HG03135 (cell line): ENCODE results near the gene UBN1.

Source experiments
- ATAC-seq: cut with Tn5 transposase; IDR thresholded peaks from one replicate; pipeline ENCODE4 v1.9.1; 2021; ENCODE audit warnings: mild to moderate bottlenecking, moderate library complexity; ENCODE audit not compliant: unreplicated experiment

The UBN1 gene

GRCh38 chr16:4859900-4860255, 12.6 kb downstream of the UBN1 start:
- ATAC-seq, result no peak

- no peak for ATAC-seq
Measured at GRCh38 chr16:4860727-4861342, 13.6 kb downstream of the UBN1 start.

- ATAC-seq, result no peak
Measured at GRCh38 chr16:4862639-4863038, 15.4 kb downstream of the UBN1 start.

- no peak for ATAC-seq
Measured at GRCh38 chr16:4864728-4865127, 17.4 kb downstream of the UBN1 start.

GRCh38 chr16:4865231-4865860, 18.1 kb downstream of the UBN1 start:
- ATAC-seq, result no peak

GRCh38 chr16:4866586-4866985, 19.3 kb downstream of the UBN1 start:
- no peak for ATAC-seq

- ATAC-seq, result no peak
Measured at GRCh38 chr16:4868026-4868425, 20.7 kb downstream of the UBN1 start.

GRCh38 chr16:4868535-4868934, 21.3 kb downstream of the UBN1 start:
- no peak for ATAC-seq

- no peak for ATAC-seq
Measured at GRCh38 chr16:4869147-4869805, 22.0 kb downstream of the UBN1 start.

GRCh38 chr16:4870138-4870671, 22.9 kb downstream of the UBN1 start:
- no peak for ATAC-seq

- ATAC-seq, result no peak
Measured at GRCh38 chr16:4871071-4871470, 23.8 kb downstream of the UBN1 start.

GRCh38 chr16:4873091-4873490, 25.8 kb downstream of the UBN1 start:
- no peak for ATAC-seq

GRCh38 chr16:4874666-4875065, 27.4 kb downstream of the UBN1 start:
- ATAC-seq, result no peak

- no peak for ATAC-seq
Measured at GRCh38 chr16:4876646-4877379, 29.5 kb downstream of the UBN1 start.

GRCh38 chr16:4877380-4877685, 30.1 kb downstream of the UBN1 start:
- no peak for ATAC-seq

- no peak for ATAC-seq
Measured at GRCh38 chr16:4879049-4879448, 31.8 kb downstream of the UBN1 start.

- no peak for ATAC-seq
Measured at GRCh38 chr16:4880006-4880580, 32.8 kb downstream of the UBN1 start.

GRCh38 chr16:4882000-4882632, 34.8 kb downstream of the UBN1 start:
- ATAC-seq, result no peak

- ATAC-seq, result no peak
Measured at GRCh38 chr16:4882633-4883285, 35.5 kb downstream of the UBN1 start.

GRCh38 chr16:4883501-4883900, 36.2 kb downstream of the UBN1 start:
- ATAC-seq, result no peak
